Loucy (cell line): ENCODE data around the gene PLSCR5.

Source experiments
- H2AFZ ChIP-seq: fragments of 200-600 bp; sonication (generic); 2 replicates; pipeline ENCODE4 v1.6.0; 2016; ENCODE audit warnings: antibody characterized with exemption, mild to moderate bottlenecking, low read length, moderate library complexity
- H3F3A ChIP-seq: fragments of 200-600 bp; 2 replicates; pipeline ENCODE4 v1.6.0; 2016; ENCODE audit warnings: antibody characterized with exemption, low read depth, mild to moderate bottlenecking
- H3K27me3 ChIP-seq: fragments of 200-600 bp; sonication (generic); 2 replicates; pipeline ENCODE4 v1.6.1; 2014; ENCODE audit warnings: low read length, mild to moderate bottlenecking; ENCODE audit not compliant: insufficient read depth, poor library complexity, severe bottlenecking
- H3K36me3 ChIP-seq: fragments of 200-600 bp; sonication (generic); 2 replicates; pipeline ENCODE4 v1.6.1; 2016; ENCODE audit warnings: low read length; ENCODE audit not compliant: insufficient read depth
- H3K4me1 ChIP-seq: fragments of 200-600 bp; sonication (generic); 2 replicates; pipeline ENCODE4 v1.5.1; 2014; ENCODE audit warnings: low read length, mild to moderate bottlenecking; ENCODE audit not compliant: insufficient read depth, poor library complexity, severe bottlenecking
- H3K4me2 ChIP-seq: fragments of 200-600 bp; sonication (generic); 2 replicates; pipeline ENCODE4 v1.6.0; 2014; ENCODE audit warnings: antibody characterized with exemption, low read length, low read depth, mild to moderate bottlenecking; ENCODE audit not compliant: poor library complexity, severe bottlenecking
- H3K4me3 ChIP-seq: fragments of 200-600 bp; sonication (generic); 2 replicates; pipeline ENCODE4 v1.5.1; 2014; ENCODE audit warnings: low read length, mild to moderate bottlenecking, mixed read lengths; ENCODE audit not compliant: poor library complexity, severe bottlenecking
- H3K79me2 ChIP-seq: fragments of 200-600 bp; sonication (generic); 2 replicates; pipeline ENCODE4 v1.6.1; 2014; ENCODE audit warnings: low read length; ENCODE audit not compliant: insufficient read depth
- H3K9ac ChIP-seq: fragments of 200-600 bp; sonication (generic); 2 replicates; pipeline ENCODE4 v1.6.0; 2014; ENCODE audit warnings: mild to moderate bottlenecking, low read depth, low read length, moderate library complexity; ENCODE audit not compliant: poor library complexity, severe bottlenecking
- H3K9me2 ChIP-seq: fragments of 200-600 bp; sonication (generic); replicated peaks from 2 replicates; pipeline ENCODE4 v1.6.1; 2016; ENCODE audit warnings: low read depth, low read length, mixed read lengths
- H3K9me3 ChIP-seq: fragments of 200-600 bp; sonication (generic); 2 replicates; pipeline ENCODE4 v1.6.1; 2014; ENCODE audit warnings: mild to moderate bottlenecking, antibody characterized with exemption, low read length, low read depth; ENCODE audit not compliant: insufficient read depth
- H4K20me1 ChIP-seq: fragments of 200-600 bp; sonication (generic); 2 replicates; pipeline ENCODE4 v1.6.0; 2014; ENCODE audit warnings: antibody characterized with exemption, low read length, mild to moderate bottlenecking; ENCODE audit not compliant: insufficient read depth, poor library complexity, severe bottlenecking
- EZH2phosphoT487 ChIP-seq: fragments of 200-600 bp; IDR thresholded peaks from 2 replicates; pipeline ENCODE4 v1.6.1; 2018; ENCODE audit warnings: antibody characterized with exemption, mild to moderate bottlenecking, moderate library complexity, borderline replicate concordance
- TF ChIP-seq, protein P1 (sequence below): fragments of 200-600 bp; sonication (generic); conservative IDR thresholded peaks from 2 replicates; pipeline ENCODE4 v1.5.1; 2014; ENCODE audit warnings: mild to moderate bottlenecking, antibody characterized with exemption, low read length

Gene PLSCR5

DNA sequence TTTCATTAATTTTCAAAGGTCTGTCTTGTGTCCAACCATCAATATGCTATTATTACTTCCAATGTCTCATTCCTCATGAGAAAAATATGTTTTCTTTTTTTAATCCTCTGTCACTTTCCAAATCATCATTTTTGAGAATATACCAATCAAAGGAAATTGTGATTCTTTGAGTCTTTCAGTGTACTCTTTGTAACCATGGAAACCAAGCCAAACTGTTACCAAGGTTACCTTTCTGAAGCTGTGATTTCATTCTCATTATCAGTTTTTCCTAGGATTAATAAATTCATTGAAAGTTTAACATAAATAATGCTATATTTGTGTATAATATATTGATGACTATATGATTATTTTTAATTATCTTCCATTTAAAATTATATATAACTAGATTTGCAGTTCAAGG, 16.6 kb upstream of the PLSCR5 start:
- Histone ChIP-seq H3K36me3 (no peaks in the 10 kb centered on the region), H2AFZ (no peak overlapping the region), H3F3A (no peaks in the 10 kb centered on the region), H3K27me3 (no peaks in the 10 kb centered on the region), H3K9me3 (no peaks in the 10 kb centered on the region), H3K9me2 (no peaks in the 10 kb centered on the region), H3K79me2 (no peaks in the 10 kb centered on the region), H3K4me2 (no peak overlapping the region), H3K4me3 (no peak overlapping the region), H3K4me1 (no peaks in the 10 kb centered on the region), H3K9ac (no peak overlapping the region), H4K20me1 (no peaks in the 10 kb centered on the region)
- TF ChIP-seq EZH2phosphoT487, result no peak
- TF ChIP-seq, protein P1, sequence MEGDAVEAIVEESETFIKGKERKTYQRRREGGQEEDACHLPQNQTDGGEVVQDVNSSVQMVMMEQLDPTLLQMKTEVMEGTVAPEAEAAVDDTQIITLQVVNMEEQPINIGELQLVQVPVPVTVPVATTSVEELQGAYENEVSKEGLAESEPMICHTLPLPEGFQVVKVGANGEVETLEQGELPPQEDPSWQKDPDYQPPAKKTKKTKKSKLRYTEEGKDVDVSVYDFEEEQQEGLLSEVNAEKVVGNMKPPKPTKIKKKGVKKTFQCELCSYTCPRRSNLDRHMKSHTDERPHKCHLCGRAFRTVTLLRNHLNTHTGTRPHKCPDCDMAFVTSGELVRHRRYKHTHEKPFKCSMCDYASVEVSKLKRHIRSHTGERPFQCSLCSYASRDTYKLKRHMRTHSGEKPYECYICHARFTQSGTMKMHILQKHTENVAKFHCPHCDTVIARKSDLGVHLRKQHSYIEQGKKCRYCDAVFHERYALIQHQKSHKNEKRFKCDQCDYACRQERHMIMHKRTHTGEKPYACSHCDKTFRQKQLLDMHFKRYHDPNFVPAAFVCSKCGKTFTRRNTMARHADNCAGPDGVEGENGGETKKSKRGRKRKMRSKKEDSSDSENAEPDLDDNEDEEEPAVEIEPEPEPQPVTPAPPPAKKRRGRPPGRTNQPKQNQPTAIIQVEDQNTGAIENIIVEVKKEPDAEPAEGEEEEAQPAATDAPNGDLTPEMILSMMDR, result no peak

DNA sequence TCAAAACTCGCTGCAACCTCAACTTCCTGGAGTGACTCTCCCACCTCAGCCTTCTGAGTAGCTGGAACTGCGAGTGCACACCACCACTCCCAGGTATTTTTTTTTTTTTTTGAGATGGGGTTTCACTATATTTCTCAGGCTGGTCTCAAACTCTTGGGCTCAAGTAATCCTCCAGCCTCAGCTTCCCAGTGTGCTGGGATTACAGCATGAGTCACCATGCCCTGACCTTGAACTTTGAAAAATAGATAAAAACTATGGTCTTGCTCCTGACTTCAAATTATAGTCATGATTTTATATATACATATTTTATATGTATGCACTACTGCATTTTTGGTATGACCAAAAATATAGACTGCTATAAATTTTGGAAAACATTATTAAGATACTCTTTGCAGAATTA, 6.9 kb upstream of the PLSCR5 start:
- no peaks in the 10 kb centered on the region for H4K20me1 ChIP-seq

DNA sequence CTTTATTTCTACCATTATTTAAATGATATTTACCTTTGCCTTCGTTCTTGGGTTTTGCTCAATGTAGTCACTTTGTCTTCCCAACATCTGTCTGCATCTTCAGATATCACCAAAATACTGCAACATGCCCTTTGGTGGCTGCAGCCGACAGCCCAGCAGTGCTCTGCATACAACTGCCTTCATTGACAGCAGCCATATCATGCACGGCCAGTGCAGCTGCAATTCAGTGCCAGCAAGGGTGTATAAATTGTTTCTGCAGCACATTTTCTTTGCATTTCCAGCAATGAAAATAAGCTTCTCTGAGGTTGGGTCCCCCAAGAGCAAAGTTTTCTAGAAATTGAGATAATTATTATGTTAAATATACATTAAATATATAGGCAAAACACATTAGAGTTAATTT, 6.0 kb upstream of the PLSCR5 start:
- TF ChIP-seq EZH2phosphoT487, result no peak
- TF ChIP-seq, protein P1, result no peak
- no peaks in the 10 kb centered on the region for H3K9me2 ChIP-seq
- H3K4me2 ChIP-seq, result no peak overlapping the region
- no peak overlapping the region for H3K4me3 ChIP-seq
- H3K36me3 ChIP-seq, result no peaks in the 10 kb centered on the region
- H2AFZ ChIP-seq, result no peak overlapping the region
- H3F3A ChIP-seq, result no peaks in the 10 kb centered on the region
- no peaks in the 10 kb centered on the region for H3K4me1 ChIP-seq
- no peaks in the 10 kb centered on the region for H3K9me3 ChIP-seq
- H3K79me2 ChIP-seq, result no peaks in the 10 kb centered on the region
- H3K9ac ChIP-seq, result no peak overlapping the region
- H3K27me3 ChIP-seq, result no peaks in the 10 kb centered on the region
- H4K20me1 ChIP-seq, result no peaks in the 10 kb centered on the region

More for the DNA sequence above, 6.9 kb upstream of the PLSCR5 start:
- Histone ChIP-seq H3K4me3 (no peak overlapping the region), H3K4me1 (no peaks in the 10 kb centered on the region), H3K27me3 (no peaks in the 10 kb centered on the region), H3K9me2 (no peaks in the 10 kb centered on the region), H3K36me3 (no peaks in the 10 kb centered on the region), H2AFZ (no peak overlapping the region), H3K9ac (no peak overlapping the region), H3K9me3 (no peaks in the 10 kb centered on the region), H3K4me2 (no peak overlapping the region), H3F3A (no peaks in the 10 kb centered on the region), H3K79me2 (no peaks in the 10 kb centered on the region)
- TF ChIP-seq, protein P1, result no peak
- TF ChIP-seq EZH2phosphoT487, result no peak
